SK-N-SH treated with all-trans-retinoic acid at 6 μM for 48 hours (cell line): Measurements from ENCODE around the gene PRR12.
"Not testable (repeated sequence)": the region's sequence is repeated elsewhere in the genome, so short reads cannot be mapped to it uniquely, and the experiment has no call there.

Experiments used
- ATAC-seq: fragments of 200-7000 bp; cut with Tn5 transposase; 3 replicates; pipeline ENCODE4 v1.9.1; 2020; ENCODE audit warnings: mild to moderate bottlenecking, moderate library complexity
- ARNTL ChIP-seq: fragments of 450-650 bp; formaldehyde crosslinking; IDR thresholded peaks from 2 replicates; pipeline ENCODE4 v1.5.0; 2020; ENCODE audit warnings: low read depth, mild to moderate bottlenecking, moderate library complexity, borderline replicate concordance
- CSDC2 ChIP-seq: fragments of 250-450 bp; sonication (Bioruptor Pico); IDR thresholded peaks from 2 replicates; pipeline ENCODE4 v1.5.0; 2020; ENCODE audit warnings: mild to moderate bottlenecking, moderate library complexity
- ESRRG ChIP-seq: fragments of 250-450 bp; sonication (Bioruptor Pico); IDR thresholded peaks from 2 replicates; pipeline ENCODE4 v1.6.1; 2021; ENCODE audit warnings: mild to moderate bottlenecking
- GLIS3 ChIP-seq: fragments of 250-450 bp; sonication (Bioruptor Pico); IDR thresholded peaks from 2 replicates; pipeline ENCODE4 v1.5.0; 2020; ENCODE audit warnings: mild to moderate bottlenecking, moderate library complexity
- ISL1 ChIP-seq: fragments of 250-450 bp; sonication (Bioruptor Pico); IDR thresholded peaks from 2 replicates; pipeline ENCODE4 v2.1.2; 2022; ENCODE audit warnings: mild to moderate bottlenecking, moderate library complexity
- OSR1 ChIP-seq: fragments of 250-450 bp; sonication (Bioruptor Pico); IDR thresholded peaks from 2 replicates; pipeline ENCODE4 v1.8.0; 2022; ENCODE audit warnings: moderate library complexity, mild to moderate bottlenecking, inconsistent platforms
- PPARA ChIP-seq: fragments of 250-450 bp; sonication (Bioruptor Pico); IDR thresholded peaks from 2 replicates; pipeline ENCODE4 v1.5.0; 2020; ENCODE audit warnings: mild to moderate bottlenecking, borderline replicate concordance
- RARB ChIP-seq: fragments of 250-450 bp; sonication (Bioruptor Pico); IDR thresholded peaks from 2 replicates; pipeline ENCODE4 v1.8.0; 2021; ENCODE audit warnings: mild to moderate bottlenecking, moderate library complexity
- SNAI2 ChIP-seq: fragments of 250-450 bp; sonication (Bioruptor Pico); IDR thresholded peaks from 2 replicates; pipeline ENCODE4 v1.5.0; 2020; ENCODE audit warnings: mild to moderate bottlenecking, moderate library complexity
- TOX ChIP-seq: fragments of 250-450 bp; sonication (Bioruptor Pico); IDR thresholded peaks from 2 replicates; pipeline ENCODE4 v1.8.0; 2021; ENCODE audit warnings: mild to moderate bottlenecking, moderate library complexity, borderline replicate concordance
- TSHZ2 ChIP-seq: fragments of 250-450 bp; sonication (Bioruptor Pico); IDR thresholded peaks from 2 replicates; pipeline ENCODE4 v1.5.0; 2020; ENCODE audit warnings: mild to moderate bottlenecking, moderate library complexity
- ZFP3 ChIP-seq: fragments of 250-450 bp; sonication (Bioruptor Pico); IDR thresholded peaks from 2 replicates; pipeline ENCODE4 v1.5.0; 2020; ENCODE audit warnings: mild to moderate bottlenecking, moderate library complexity
- ZFP30 ChIP-seq: fragments of 450-650 bp; formaldehyde crosslinking; IDR thresholded peaks from 2 replicates; pipeline ENCODE4 v1.5.0; 2022; ENCODE audit warnings: mild to moderate bottlenecking, moderate library complexity
- ZNF565 ChIP-seq: fragments of 450-650 bp; formaldehyde crosslinking; conservative IDR thresholded peaks from 2 replicates; pipeline ENCODE4 v1.5.0; 2020; ENCODE audit warnings: low read depth, mild to moderate bottlenecking, moderate library complexity
- ZNF70 ChIP-seq: fragments of 450-650 bp; formaldehyde crosslinking; IDR thresholded peaks from 2 replicates; pipeline ENCODE4 v1.5.0; 2020; ENCODE audit warnings: mild to moderate bottlenecking, moderate library complexity
- ZNF8 ChIP-seq: fragments of 450-650 bp; formaldehyde crosslinking; IDR thresholded peaks from 2 replicates; pipeline ENCODE4 v1.5.0; 2020; ENCODE audit warnings: mild to moderate bottlenecking, moderate library complexity
- TF ChIP-seq, protein P1 (sequence below): fragments of 250-450 bp; sonication (Bioruptor Pico); IDR thresholded peaks from 2 replicates; pipeline ENCODE4 v1.8.0; 2020; ENCODE audit warnings: mild to moderate bottlenecking, moderate library complexity, borderline replicate concordance
- TF ChIP-seq, protein P2 (sequence below): fragments of 250-450 bp; sonication (Bioruptor Pico); IDR thresholded peaks from 2 replicates; pipeline ENCODE4 v1.8.0; 2021; ENCODE audit warnings: low read depth, mild to moderate bottlenecking, moderate library complexity, borderline replicate concordance

Gene PRR12

DNA sequence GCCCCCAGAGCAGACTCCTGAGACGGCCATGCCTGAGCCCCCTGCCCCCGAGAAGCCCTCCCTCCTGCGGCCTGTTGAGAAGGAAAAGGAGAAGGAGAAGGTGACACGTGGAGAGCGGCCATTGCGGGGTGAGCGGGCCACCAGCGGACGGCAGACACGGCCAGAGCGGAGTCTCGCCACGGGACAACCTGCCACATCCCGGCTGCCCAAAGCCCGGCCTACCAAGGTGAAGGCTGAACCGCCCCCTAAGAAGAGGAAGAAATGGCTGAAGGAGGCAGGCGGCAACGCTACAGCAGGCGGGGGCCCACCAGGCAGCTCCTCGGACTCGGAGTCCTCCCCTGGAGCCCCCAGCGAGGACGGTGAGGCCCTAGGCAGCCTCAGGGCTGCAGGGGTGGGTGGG, 24.9 kb downstream of the PRR12 start:
- TF ChIP-seq ZFP30 (CRISPR knock-in tag), result no peak
- TF ChIP-seq GLIS3, result no peak
- no peak for TF ChIP-seq ZNF565 (CRISPR knock-in tag)
- no peak for TF ChIP-seq PPARA (CRISPR knock-in tag)
- no peak for TF ChIP-seq ARNTL (CRISPR knock-in tag)
- no peak for TF ChIP-seq ZFP3
- TF ChIP-seq RARB (CRISPR knock-in tag), result no peak
- no peak for TF ChIP-seq TOX (CRISPR knock-in tag)
- no peak for TF ChIP-seq ESRRG (CRISPR knock-in tag)
- TF ChIP-seq TSHZ2 (CRISPR knock-in tag), result no peak
- TF ChIP-seq ZNF8, result no peak
- TF ChIP-seq ISL1 (CRISPR knock-in tag), result no peak
- no peak for TF ChIP-seq CSDC2 (CRISPR knock-in tag)
- no peak for ATAC-seq

GRCh38 chr19:49616532-49616931, 25.6 kb downstream of the PRR12 start:
- TF ChIP-seq TOX (CRISPR knock-in tag) (no peak), ESRRG (CRISPR knock-in tag) (no peak), OSR1 (CRISPR knock-in tag) (no peak), PPARA (CRISPR knock-in tag) (no peak), ZNF8 (no peak), CSDC2 (CRISPR knock-in tag) (no peak), SNAI2 (CRISPR knock-in tag) (no peak)
- TF ChIP-seq, protein P1, sequence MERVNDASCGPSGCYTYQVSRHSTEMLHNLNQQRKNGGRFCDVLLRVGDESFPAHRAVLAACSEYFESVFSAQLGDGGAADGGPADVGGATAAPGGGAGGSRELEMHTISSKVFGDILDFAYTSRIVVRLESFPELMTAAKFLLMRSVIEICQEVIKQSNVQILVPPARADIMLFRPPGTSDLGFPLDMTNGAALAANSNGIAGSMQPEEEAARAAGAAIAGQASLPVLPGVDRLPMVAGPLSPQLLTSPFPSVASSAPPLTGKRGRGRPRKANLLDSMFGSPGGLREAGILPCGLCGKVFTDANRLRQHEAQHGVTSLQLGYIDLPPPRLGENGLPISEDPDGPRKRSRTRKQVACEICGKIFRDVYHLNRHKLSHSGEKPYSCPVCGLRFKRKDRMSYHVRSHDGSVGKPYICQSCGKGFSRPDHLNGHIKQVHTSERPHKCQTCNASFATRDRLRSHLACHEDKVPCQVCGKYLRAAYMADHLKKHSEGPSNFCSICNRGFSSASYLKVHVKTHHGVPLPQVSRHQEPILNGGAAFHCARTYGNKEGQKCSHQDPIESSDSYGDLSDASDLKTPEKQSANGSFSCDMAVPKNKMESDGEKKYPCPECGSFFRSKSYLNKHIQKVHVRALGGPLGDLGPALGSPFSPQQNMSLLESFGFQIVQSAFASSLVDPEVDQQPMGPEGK, result no peak
- no peak for ATAC-seq

GRCh38 chr19:49616945-49617344, 26.0 kb downstream of the PRR12 start:
- TF ChIP-seq CSDC2 (CRISPR knock-in tag) (no peak), GLIS3 (no peak), PPARA (CRISPR knock-in tag) (no peak), ZNF70 (CRISPR knock-in tag) (no peak), ZNF565 (CRISPR knock-in tag) (no peak)
- TF ChIP-seq, protein P2, sequence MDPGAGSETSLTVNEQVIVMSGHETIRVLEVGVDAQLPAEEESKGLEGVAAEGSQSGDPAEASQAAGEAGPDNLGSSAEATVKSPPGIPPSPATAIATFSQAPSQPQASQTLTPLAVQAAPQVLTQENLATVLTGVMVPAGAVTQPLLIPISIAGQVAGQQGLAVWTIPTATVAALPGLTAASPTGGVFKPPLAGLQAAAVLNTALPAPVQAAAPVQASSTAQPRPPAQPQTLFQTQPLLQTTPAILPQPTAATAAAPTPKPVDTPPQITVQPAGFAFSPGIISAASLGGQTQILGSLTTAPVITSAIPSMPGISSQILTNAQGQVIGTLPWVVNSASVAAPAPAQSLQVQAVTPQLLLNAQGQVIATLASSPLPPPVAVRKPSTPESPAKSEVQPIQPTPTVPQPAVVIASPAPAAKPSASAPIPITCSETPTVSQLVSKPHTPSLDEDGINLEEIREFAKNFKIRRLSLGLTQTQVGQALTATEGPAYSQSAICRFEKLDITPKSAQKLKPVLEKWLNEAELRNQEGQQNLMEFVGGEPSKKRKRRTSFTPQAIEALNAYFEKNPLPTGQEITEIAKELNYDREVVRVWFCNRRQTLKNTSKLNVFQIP (CRISPR knock-in tag), result no peak
- TF ChIP-seq, protein P1, result no peak
- no peak for ATAC-seq

DNA sequence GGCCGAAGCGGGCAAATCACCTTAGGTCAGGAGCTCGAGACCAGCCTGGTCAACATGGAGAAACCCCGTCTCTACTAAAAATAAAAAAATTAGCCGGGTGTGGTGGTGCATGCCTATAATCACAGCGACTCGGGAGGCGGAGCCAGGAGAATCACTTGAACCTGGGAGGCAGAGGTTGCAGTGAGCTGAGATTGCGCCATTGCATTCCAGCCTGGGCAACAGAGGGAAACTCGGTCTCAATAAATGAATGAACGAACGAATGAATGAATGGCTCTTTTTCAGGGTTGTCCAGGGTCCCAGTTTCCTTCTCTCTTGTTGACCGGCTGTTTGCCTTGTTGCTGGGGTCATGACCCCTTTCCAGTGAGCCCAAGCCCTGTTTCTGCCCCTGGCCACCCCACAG, 26.9 kb downstream of the PRR12 start:
- not testable (repeated sequence) for ATAC-seq
